ENCODE data around the gene BCL11A. TPM values are rescaled to one million over a fixed set of nuclear protein-coding genes. Genes with fewer than 3 reads are reported as not detected.

BCL11A gene
- total and polyA plus RNA-seq, 7 donors: 3.6 to 39.6 (median 16.3) TPM

- Histone ChIP-seq H3K9me3 (no peaks in the 10 kb centered on the region), H3K27me3 (no peaks in the 10 kb centered on the region), H3K4me3 (no peak overlapping the region), H3K4me1 (peaks cover 0 to 21% (median 11%) of the 10 kb centered on the region in 4 donors), H3K27ac (no peak overlapping the region), H3K36me3 (no peaks in the 10 kb centered on the region)
- intact Hi-C loops (cut with DNase I): no loop called here
- 23 to 73% methylated on average over 6 of the region's 6 CpGs for WGBS, 2 donors
- no peak for DNase-seq
- no peak for TF ChIP-seq POLR2A (IDR thresholded peaks at IDR 0.05)
- TF ChIP-seq CTCF (IDR thresholded peaks at IDR 0.05): no peak
- no peak for TF ChIP-seq EP300 (IDR thresholded peaks at IDR 0.05)
- no peak for TF ChIP-seq POLR2AphosphoS5 (IDR thresholded peaks at IDR 0.05)
These were observed 58.3 kb downstream of the BCL11A start for GRCh38 chr2:60495041-60495625.

DNA sequence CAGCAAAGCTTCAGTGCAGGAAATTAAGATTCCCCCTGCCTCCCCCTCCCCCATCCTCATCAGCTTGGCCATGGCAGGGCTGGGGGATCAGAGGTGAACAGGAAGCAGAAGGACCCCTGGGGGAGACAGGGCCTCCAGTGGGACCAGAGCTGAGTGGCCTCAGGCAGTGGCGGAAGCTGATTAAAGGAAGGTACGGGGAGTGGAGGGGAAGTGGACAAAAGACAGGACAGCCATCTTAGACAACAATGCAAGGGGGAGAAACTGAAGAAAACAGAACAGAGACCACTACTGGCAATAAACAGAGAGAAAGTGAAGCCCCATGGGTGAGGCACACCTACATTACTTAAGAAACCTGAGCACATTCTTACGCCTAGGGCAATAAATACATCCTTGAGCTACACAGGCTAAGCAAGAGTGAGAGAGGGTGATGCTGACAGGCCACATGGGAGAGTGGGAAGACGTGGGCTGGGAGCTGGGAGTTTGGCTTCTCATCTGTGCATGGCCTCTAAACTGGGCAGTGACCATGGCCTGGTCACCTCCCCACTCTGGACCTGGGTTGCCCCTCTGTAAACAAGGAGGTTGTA, 59.6 kb downstream of the BCL11A start:
- DNase-seq: no peak
- no peak overlapping the region for H3K4me3 ChIP-seq
- TF ChIP-seq POLR2AphosphoS5 (IDR thresholded peaks at IDR 0.05) (no peak), CTCF (IDR thresholded peaks at IDR 0.05) (no peak), EP300 (IDR thresholded peaks at IDR 0.05) (no peak), POLR2A (IDR thresholded peaks at IDR 0.05) (no peak)
- H3K36me3 ChIP-seq: no peaks in the 10 kb centered on the region
- no peak overlapping the region for H3K27ac ChIP-seq
- no peaks in the 10 kb centered on the region for H3K9me3 ChIP-seq
- no peaks in the 10 kb centered on the region for H3K27me3 ChIP-seq
- peaks cover 0 to 10% (median 5%) of the 10 kb centered on the region in 4 donors for H3K4me1 ChIP-seq
- 85 to 88% methylated on average over 4 of the region's 4 CpGs for WGBS, 2 donors
- intact Hi-C loops (cut with DNase I): no loop called here

- WGBS, 2 donors: 71 to 81% methylated on average over 4 of the region's 4 CpGs
- no peaks in the 10 kb centered on the region for H3K36me3 ChIP-seq
- H3K27me3 ChIP-seq: no peaks in the 10 kb centered on the region
- TF ChIP-seq POLR2A (IDR thresholded peaks at IDR 0.05): no peak
- no peak for TF ChIP-seq POLR2AphosphoS5 (IDR thresholded peaks at IDR 0.05)
- no peak for TF ChIP-seq EP300 (IDR thresholded peaks at IDR 0.05)
- no peak for TF ChIP-seq CTCF (IDR thresholded peaks at IDR 0.05)
- H3K4me3 ChIP-seq: no peak overlapping the region
- peaks cover 0 to under 1% (median under 1%) of the 10 kb centered on the region in 4 donors for H3K4me1 ChIP-seq
- H3K9me3 ChIP-seq: no peaks in the 10 kb centered on the region
- H3K27ac ChIP-seq: no peak overlapping the region
- no peak for DNase-seq
- intact Hi-C loops (cut with DNase I): no loop called here
These were observed 60.9 kb downstream of the BCL11A start for GRCh38 chr2:60492548-60492947.

GRCh38 chr2:60490848-60491247, 62.6 kb downstream of the BCL11A start:
- intact Hi-C loops (cut with DNase I): no loop called here
- DNase-seq: no peak
- H3K4me3 ChIP-seq: no peak overlapping the region
- WGBS, 2 donors: 69 to 76% methylated on average over 4 of the region's 4 CpGs
- H3K27ac ChIP-seq: no peak overlapping the region
- no peaks in the 10 kb centered on the region for H3K4me1 ChIP-seq
- no peaks in the 10 kb centered on the region for H3K9me3 ChIP-seq
- TF ChIP-seq POLR2A (IDR thresholded peaks at IDR 0.05) (no peak), CTCF (IDR thresholded peaks at IDR 0.05) (no peak), POLR2AphosphoS5 (IDR thresholded peaks at IDR 0.05) (no peak), EP300 (IDR thresholded peaks at IDR 0.05) (no peak)
- no peaks in the 10 kb centered on the region for H3K27me3 ChIP-seq
- no peaks in the 10 kb centered on the region for H3K36me3 ChIP-seq
